ENCODE results near the gene AMOTL1.
A peak's percentile ranks its signal among the peaks of the same experiment; 100 is the strongest.
"Not testable (repeated sequence)": the region's sequence is repeated elsewhere in the genome, so short reads cannot be mapped to it uniquely, and the experiment has no call there.

Gene AMOTL1

DNA sequence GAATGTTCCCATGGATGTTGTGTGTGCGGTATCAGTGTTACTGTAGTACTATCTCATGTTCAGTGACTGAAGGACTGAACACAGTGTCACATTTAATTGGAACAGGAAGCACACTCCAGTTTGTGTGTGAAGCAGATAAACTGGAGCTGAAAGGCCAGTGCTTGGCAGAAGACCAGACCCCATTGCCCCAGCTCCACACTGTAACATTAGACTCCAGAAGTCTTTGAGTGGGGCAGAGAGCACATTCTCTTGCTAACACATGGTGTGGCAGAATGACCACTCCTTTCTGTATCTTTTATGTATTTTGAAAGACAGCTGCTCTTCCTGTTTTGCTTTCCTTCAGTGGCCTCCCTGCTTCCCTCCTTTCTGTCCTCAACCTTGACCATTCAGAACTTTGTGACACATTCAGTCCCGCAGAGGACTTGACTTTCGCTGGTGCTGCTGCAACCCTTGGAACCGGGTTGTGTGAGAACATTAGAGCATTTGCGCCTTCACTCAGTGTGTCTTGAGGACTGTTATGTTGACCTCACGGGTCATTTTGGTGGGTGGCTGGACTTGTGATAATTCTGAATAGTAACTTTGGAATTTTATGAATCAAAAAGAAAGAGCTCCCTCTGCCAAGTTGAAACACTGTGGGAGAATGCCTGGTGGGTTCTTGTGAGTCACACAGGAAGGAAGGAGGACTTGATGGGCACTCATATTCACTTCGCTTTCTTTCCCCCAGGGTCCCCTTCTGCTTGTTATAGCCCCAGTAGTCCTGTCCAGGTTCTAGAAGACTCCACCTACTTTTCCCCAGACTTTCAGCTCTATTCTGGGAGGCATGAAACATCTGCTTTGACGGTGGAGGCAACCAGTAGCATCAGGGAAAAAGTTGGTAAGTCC is 26.4 kb downstream of the AMOTL1 start:
- peak; percentile 96 for DNase-seq (ENCODE audit: low read depth)

GRCh38 chr11:94795476-94796189 is 27.5 kb downstream of the AMOTL1 start:
- no peak for DNase-seq (ENCODE audit: low read depth)

DNA sequence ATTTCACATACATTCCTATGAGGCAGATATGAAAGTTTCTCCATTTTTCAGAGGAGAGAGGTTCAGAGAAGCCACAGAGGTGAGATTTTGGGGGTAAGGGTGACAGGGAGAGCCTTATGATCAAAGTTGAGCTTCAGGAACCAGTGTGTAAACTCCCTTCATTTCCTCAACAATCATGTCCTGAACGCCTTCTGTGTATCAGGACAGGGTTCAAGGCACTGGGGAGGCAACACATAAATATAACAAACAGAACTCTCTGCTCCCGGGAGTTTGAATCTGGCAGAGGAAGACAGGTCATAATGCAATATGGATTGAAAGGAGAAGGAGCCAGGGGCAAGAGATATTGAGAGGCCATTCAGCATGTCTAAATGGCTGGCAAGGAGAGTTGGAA is 28.0 kb downstream of the AMOTL1 start:
- no peak for DNase-seq (ENCODE audit: low read depth)

DNA sequence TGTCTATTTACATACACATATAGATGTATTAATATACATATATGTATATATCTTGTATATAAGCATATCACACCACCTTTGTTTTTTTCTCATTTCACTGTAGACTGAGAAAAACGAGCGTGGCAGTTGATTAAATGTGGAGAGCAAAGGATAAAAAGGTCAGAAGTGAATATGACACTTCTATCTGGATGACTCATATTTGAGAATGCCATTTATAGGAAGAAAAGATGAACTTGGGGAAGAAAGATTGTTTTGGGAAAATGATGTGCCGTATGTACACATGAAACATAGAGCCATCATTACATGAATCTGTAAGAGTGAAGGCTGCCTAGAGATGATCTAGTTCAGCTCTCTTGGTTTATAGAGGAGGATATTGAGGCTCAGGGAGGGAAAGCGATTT is 28.7 kb downstream of the AMOTL1 start:
- no peak for DNase-seq (ENCODE audit: low read depth)

- DNase-seq (ENCODE audit: low read depth), result no peak
Observed at GRCh38 chr11:94799726-94800125, 31.6 kb downstream of the AMOTL1 start.

DNA sequence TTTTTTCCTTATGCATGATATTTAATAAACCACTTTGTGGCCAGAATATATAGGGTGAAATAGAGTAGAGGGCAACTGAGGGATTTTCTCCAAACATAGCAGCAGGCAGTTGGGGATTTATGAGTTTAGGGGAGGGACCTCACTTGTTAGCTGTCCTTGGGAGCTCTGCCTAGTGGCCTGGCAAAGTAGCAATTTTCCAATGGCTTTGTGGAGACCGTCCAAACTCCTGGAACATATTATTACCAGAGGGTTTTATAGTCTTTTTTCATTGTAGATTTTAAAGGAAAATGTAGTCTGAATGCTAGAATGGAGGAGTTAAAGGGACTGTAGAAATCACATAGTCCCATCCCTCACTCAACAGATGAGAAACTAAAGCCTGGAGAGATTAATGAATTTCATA is 32.3 kb downstream of the AMOTL1 start:
- no peak for DNase-seq (ENCODE audit: low read depth)

- no peak for DNase-seq (ENCODE audit: low read depth)
Observed at GRCh38 chr11:94801866-94802460, 33.8 kb downstream of the AMOTL1 start.

DNA sequence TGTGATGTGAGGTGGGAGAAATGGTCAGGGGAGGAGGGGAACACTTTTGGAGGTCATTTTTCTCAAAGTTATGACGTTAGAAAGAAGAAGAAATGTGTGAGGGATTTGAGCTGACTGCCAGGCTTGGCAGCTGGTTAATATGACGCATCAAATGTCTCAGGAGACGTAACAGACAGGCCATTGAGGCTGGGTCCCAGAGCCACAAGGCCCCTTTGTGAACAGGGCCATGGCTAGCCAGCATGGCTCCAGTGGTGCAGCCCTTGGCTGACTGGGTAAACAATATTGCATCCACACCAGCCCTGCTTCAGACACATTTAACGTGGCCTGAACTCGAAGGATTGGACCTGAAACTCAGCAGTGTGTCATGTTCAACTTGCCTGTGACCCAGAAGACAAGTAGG is 34.3 kb downstream of the AMOTL1 start:
- no peak for DNase-seq (ENCODE audit: low read depth)

DNA sequence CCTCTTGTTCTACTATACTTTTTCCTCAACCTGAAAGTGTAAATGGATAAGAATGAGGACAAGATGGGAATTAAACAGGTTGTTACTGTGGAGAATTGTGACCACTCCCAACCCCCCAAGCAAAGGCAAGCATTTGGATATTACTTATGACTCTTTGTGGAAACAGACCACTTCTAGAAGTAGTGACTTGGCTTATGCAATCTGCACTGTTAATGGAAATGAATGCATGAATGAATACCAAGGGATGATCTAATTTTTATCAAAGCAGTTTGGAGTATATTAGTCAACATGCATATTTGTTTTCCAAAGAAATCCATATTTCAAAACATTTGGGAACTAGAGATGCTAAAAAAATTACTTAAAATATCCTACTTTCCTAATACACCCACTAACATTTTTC is 35.3 kb downstream of the AMOTL1 start:
- DNase-seq (ENCODE audit: low read depth), result no peak

DNA sequence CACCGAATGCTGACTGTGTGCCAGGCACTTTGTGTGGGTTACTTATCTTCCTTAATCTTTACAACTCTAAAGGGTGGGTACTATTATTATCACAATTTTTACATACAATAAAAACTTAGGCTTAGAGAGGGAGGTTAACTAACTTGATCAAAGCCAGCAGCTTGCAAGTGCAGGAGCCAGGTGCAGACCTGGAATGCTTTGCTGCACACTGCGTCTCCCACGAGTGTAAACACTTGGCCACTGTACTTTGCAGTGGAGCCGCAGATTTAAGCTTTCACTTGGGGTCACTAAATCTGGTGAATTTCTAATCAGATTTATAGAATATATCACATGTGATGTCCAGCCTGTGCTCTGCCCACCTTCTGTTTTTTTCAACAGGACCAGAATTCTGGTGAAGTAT is 36.7 kb downstream of the AMOTL1 start:
- no peak for DNase-seq (ENCODE audit: low read depth)

GRCh38 chr11:94806014-94806413 is 37.9 kb downstream of the AMOTL1 start:
- no peak for DNase-seq (ENCODE audit: low read depth)

GRCh38 chr11:94806419-94806818 is 38.3 kb downstream of the AMOTL1 start:
- peak; percentile 81 for DNase-seq (ENCODE audit: low read depth)

GRCh38 chr11:94809251-94809650 is 41.1 kb downstream of the AMOTL1 start:
- DNase-seq (ENCODE audit: low read depth), result peak; percentile 38

DNA sequence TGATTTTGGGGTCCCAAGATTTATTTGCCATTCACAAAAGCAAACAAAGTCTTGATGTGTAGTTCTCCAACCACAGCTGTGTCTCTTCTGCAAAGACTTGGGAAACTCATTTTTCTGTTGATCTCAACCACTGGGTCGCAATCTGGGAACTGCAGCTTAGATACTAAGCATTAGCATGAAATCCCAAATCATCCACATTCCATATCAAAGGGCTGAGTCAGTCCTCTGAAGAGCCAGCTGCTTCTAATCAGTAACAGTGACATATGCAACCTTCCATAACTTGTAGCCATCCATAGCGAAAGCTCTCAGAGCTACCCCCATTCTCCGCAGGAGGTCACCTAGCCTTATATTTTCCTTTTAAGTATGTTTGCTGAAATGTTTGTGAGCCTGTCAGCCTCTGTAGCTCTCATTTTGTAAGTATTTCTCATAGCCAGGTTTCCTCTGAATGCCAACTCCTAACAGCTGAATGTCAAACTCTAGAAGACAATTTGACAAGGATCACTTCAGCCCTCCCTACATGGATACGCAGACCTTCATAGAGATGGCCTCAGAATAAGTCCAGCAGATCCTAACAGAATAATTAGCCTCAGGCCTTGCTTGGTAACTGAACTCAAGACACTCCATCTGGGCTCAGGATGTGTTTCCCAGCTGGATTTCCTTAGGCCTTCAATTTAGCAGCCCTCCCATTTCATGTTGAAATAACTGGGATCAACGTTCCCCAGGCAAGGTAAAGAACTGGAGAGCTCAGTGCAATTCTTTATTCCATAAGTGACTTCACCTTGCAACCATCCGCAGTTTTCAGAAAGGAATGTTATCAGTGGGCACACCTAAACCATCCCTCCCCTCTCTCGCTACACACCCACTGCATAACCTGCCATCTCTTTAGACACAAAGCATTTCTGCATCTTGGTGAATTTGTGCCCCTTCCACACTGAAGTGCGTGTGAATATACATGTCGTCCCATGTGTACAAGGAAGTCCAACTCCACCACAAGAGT is 44.9 kb downstream of the AMOTL1 start:
- DNase-seq (ENCODE audit: low read depth), result not testable (repeated sequence)

- no peak for DNase-seq (ENCODE audit: low read depth)
Observed at GRCh38 chr11:94814272-94814976, 46.3 kb downstream of the AMOTL1 start.

DNA sequence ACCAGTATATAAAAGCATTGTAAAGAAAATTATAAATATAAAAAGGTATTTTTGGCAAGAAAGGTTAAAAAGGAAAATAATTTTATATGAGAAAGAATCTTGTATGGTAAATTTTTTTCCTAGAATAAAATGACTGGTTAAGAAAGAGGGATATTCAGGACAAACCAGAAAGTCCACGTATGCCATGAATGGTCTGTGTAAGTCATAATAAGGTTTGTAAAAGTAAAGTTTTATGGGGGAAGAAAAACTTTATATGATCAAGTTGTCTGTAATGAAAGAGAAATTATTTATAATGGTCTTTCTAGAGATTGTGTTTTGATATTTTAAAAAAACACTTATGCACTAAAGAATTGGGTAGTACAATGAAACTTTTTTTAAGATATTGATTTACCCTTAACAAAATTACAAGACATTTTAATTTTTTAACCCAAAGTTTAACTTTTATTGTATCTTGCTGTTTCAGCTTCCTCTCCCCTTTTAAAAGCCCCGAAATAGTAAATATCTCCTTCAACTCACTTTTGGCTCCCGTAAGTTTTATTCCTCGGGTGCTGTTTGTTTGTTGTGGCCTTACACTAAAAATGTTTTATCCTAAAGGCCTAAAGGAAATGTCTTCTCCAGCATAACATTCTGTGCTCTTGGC is 47.7 kb downstream of the AMOTL1 start:
- DNase-seq (ENCODE audit: low read depth), result no peak

- no peak for DNase-seq (ENCODE audit: low read depth)
Observed at GRCh38 chr11:94820480-94820879, 52.3 kb downstream of the AMOTL1 start.

- no peak for DNase-seq (ENCODE audit: low read depth)
Observed at GRCh38 chr11:94821439-94821838, 53.3 kb downstream of the AMOTL1 start.

- no peak for DNase-seq (ENCODE audit: low read depth)
Observed at GRCh38 chr11:94822080-94822479, 53.9 kb downstream of the AMOTL1 start.

DNA sequence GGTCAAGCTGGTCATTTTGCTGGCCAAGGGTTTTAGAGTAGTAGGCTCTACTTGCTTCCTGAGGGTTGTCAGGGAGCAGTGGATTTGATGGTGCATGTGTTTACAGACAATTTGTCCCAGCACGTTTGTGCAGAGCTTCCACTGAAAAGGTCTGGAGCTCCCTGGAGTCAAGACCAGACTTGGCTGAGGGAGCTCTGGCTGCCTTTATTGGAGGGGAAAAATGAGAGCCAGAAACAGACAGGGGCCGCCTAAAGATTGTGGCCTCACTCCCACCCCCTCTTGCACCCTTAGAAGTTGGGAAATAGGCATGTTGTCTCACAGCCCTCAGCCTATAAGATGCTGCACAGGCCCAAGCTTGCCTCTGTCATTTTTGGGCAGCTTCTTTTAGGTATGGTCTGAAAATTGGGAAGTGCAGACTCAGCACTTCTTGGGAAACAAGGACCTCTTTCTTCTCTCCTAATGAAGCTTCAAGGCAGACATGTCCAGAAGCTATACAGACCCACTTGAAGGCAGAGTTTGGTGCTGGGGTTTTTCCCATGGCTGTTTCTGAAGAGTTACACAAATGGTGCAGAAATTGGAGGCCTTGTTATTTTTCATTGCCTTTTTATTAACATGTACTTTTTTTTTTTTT is 55.1 kb downstream of the AMOTL1 start:
- DNase-seq (ENCODE audit: low read depth), result no peak
